Measurements from ENCODE around the gene HELZ. TPM values are rescaled to one million over a fixed set of nuclear protein-coding genes. Genes with fewer than 3 reads are reported as not detected.

HELZ gene
- total and polyA plus RNA-seq, 2 experiments from 2014 or later, result 32.7 to 77.2 TPM

DNA sequence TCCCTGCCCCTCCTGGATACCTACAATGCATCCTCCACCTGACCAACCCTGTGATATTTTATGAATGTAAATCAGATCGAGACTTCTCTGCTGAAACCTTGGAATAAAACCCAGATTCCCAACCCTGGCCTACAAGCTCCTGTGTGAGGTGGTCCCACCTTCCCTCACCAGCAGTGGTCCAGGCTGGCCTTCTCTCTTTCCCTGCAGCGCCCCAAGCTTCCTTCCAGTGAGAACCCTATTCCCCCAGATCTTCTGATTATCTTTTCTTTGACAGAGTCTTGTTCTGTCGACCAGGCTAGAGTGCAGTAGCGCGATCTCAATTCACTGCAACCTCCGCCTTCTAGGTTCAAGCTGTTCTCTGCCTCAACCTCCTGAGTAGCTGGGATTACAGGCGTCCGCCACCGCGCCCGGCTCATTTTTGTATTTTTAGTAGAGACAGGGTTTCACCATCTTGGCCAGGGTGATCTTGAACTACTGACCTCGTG, 2.5 kb upstream of the HELZ start:
- Histone ChIP-seq H3K4me3 (no peak overlapping the region), H3K4me2 (peak overlapping the region; percentile 88), H4K20me1 (ENCODE audit: insufficient read depth, poor library complexity, severe bottlenecking) (peaks cover 13% of the 10 kb centered on the region), H3K79me2 (peaks cover 35% of the 10 kb centered on the region), H3K9me2 (replicated peaks; ENCODE audit: insufficient read depth) (no peaks in the 10 kb centered on the region), H3K9me3 (ENCODE audit: low read depth) (no peaks in the 10 kb centered on the region), H3K36me3 (replicated peaks; ENCODE audit: insufficient read depth, low read depth) (no peaks in the 10 kb centered on the region), H3K4me1 (ENCODE audit: insufficient read depth) (peaks cover 18% of the 10 kb centered on the region), H3K27me3 (no peaks in the 10 kb centered on the region), H3K27ac (peak overlapping the region; percentile 100), H2AFZ (no peak overlapping the region)
- TF ChIP-seq EZH2 (IDR thresholded peaks at IDR 0.05; ENCODE audit: borderline replicate concordance) (no peak), EZH2phosphoT487 (IDR thresholded peaks at IDR 0.05; ENCODE audit: low read depth, severe bottlenecking, unreplicated experiment) (no peak)
- TF ChIP-seq, protein P1, sequence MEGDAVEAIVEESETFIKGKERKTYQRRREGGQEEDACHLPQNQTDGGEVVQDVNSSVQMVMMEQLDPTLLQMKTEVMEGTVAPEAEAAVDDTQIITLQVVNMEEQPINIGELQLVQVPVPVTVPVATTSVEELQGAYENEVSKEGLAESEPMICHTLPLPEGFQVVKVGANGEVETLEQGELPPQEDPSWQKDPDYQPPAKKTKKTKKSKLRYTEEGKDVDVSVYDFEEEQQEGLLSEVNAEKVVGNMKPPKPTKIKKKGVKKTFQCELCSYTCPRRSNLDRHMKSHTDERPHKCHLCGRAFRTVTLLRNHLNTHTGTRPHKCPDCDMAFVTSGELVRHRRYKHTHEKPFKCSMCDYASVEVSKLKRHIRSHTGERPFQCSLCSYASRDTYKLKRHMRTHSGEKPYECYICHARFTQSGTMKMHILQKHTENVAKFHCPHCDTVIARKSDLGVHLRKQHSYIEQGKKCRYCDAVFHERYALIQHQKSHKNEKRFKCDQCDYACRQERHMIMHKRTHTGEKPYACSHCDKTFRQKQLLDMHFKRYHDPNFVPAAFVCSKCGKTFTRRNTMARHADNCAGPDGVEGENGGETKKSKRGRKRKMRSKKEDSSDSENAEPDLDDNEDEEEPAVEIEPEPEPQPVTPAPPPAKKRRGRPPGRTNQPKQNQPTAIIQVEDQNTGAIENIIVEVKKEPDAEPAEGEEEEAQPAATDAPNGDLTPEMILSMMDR (IDR thresholded peaks at IDR 0.05; ENCODE audit: poor library complexity), result no peak
- DNase-seq (ENCODE audit: low spot score), result no peak
- 97% methylated on average over 12 of the region's 12 CpGs for WGBS (ENCODE audit: low lambda C conversion rate, missing lambda C conversion rate)

DNA sequence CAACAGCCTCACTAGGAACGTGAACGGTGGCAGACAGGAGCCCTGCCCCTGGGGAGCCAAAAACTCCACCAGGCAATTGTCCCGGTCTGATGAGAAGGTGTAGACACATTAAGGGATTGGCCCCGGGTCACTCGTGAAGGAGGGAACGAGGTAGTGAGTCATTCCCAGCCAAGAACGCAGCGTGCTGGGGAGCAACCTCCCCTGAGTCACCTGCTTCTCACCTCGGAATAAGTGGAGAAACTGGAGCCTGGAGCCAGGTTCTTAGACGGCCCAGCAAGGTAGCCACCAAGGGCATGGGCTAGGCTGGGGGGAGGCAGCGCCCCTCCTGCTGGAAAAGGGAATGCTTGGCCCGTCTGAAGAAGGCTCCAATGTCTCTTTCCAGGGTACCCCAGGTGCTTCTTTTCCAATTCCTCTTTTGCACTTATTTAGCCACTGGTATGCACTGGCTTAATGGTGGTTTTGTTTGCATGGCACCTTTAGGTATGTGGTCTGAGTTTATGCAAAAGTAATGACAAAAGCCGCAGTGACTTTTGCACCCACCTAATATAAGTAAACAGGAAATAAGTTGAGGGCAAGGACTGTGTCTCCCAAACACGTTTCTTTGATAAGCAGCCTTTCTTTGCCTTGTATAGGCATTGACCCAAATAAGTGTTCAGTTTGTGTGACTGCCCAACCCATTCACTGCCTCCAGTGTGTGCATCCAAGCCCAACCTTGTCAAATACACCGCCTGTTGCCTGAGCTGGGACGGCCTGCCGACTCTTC, 1.8 kb upstream of the HELZ start:
- Histone ChIP-seq H3K4me2 (peak overlapping the region; percentile 88), H3K79me2 (peaks cover 41% of the 10 kb centered on the region), H4K20me1 (ENCODE audit: insufficient read depth, poor library complexity, severe bottlenecking) (peaks cover 18% of the 10 kb centered on the region), H3K36me3 (replicated peaks; ENCODE audit: insufficient read depth, low read depth) (no peaks in the 10 kb centered on the region), H3K9me3 (ENCODE audit: low read depth) (no peaks in the 10 kb centered on the region), H3K27me3 (no peaks in the 10 kb centered on the region), H3K27ac (peak overlapping the region; percentile 100), H2AFZ (peak overlapping the region; percentile 98), H3K4me3 (peak overlapping the region; percentile 93), H3K4me1 (ENCODE audit: insufficient read depth) (peaks cover 21% of the 10 kb centered on the region), H3K9me2 (replicated peaks; ENCODE audit: insufficient read depth) (no peaks in the 10 kb centered on the region)
- no peak for TF ChIP-seq EZH2phosphoT487 (IDR thresholded peaks at IDR 0.05; ENCODE audit: low read depth, severe bottlenecking, unreplicated experiment)
- no peak for TF ChIP-seq EZH2 (IDR thresholded peaks at IDR 0.05; ENCODE audit: borderline replicate concordance)
- TF ChIP-seq, protein P1 (IDR thresholded peaks at IDR 0.05; ENCODE audit: poor library complexity), result no peak
- WGBS (ENCODE audit: low lambda C conversion rate, missing lambda C conversion rate), result 23% methylated on average over 17 of the region's 17 CpGs
- DNase-seq (ENCODE audit: low spot score), result peak; percentile 90

DNA sequence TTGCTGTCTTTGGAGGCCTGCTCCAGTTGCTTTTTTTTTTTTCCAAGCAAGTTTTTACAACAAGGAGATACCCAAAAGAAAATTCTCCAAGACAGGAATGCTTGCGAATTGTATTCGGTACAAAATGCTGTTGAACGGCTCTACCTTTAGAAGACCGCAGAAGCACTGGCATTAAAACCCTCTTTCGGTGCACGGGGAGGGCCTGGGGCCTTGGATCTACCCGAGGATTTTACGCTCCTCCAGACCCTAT, 1.3 kb upstream of the HELZ start:
- peak overlapping the region; percentile 88 for H3K4me2 ChIP-seq
- H3K27me3 ChIP-seq, result no peaks in the 10 kb centered on the region
- H3K27ac ChIP-seq, result peak overlapping the region; percentile 100
- peaks cover 23% of the 10 kb centered on the region for H4K20me1 ChIP-seq (ENCODE audit: insufficient read depth, poor library complexity, severe bottlenecking)
- TF ChIP-seq EZH2phosphoT487 (IDR thresholded peaks at IDR 0.05; ENCODE audit: low read depth, severe bottlenecking, unreplicated experiment), result no peak
- no peak for TF ChIP-seq EZH2 (IDR thresholded peaks at IDR 0.05; ENCODE audit: borderline replicate concordance)
- TF ChIP-seq, protein P1 (IDR thresholded peaks at IDR 0.05; ENCODE audit: poor library complexity), result no peak
- H3K9me2 ChIP-seq (replicated peaks; ENCODE audit: insufficient read depth), result no peaks in the 10 kb centered on the region
- H3K36me3 ChIP-seq (replicated peaks; ENCODE audit: insufficient read depth, low read depth), result no peaks in the 10 kb centered on the region
- no peaks in the 10 kb centered on the region for H3K9me3 ChIP-seq (ENCODE audit: low read depth)
- 10% methylated on average over 8 of the region's 8 CpGs for WGBS (ENCODE audit: low lambda C conversion rate, missing lambda C conversion rate)
- H2AFZ ChIP-seq, result peak overlapping the region; percentile 98
- no peak for DNase-seq (ENCODE audit: low spot score)
- peaks cover 26% of the 10 kb centered on the region for H3K4me1 ChIP-seq (ENCODE audit: insufficient read depth)
- H3K79me2 ChIP-seq, result peaks cover 47% of the 10 kb centered on the region
- H3K4me3 ChIP-seq, result peak overlapping the region; percentile 93
